ENCODE measurements around the gene GLIS1.

- TF ChIP-seq CTCF (conservative IDR thresholded peaks at IDR 0.05; ENCODE audit: low read depth, low read length) (no peak), EZH2 (IDR thresholded peaks at IDR 0.05; ENCODE audit: borderline replicate concordance, low read depth, low read length, poor library complexity, severe bottlenecking) (no peak)
Measured at GRCh38 chr1:53482441-53483153, 256.4 kb downstream of the GLIS1 start.

All from A673 (cell line).